IMR-90 (cell line): ENCODE data around the gene ACVR2B. TPM values are rescaled to one million over a fixed set of nuclear protein-coding genes. Genes with fewer than 3 reads are reported as not detected.

Experiments used
- ATAC-seq: fragments of 200-7000 bp; cut with Tn5 transposase; 2 replicates; pipeline ENCODE4 v1.9.1; 2020; ENCODE audit warnings: low read depth, mild to moderate bottlenecking, moderate library complexity
- BruUV-seq: library from RNA; stranded (reverse); fragments of 400-500 nt; replicated peaks from 2 replicates; lab custom pipeline; 2021; lab: Mats Ljungman, UMichigan
- CTCF ChIA-PET: fragments of 300-600 bp; formaldehyde crosslinking; extraction: SDS; loops from one replicate; lab custom pipeline; 2021; ENCODE audit warnings: antibody characterized with exemption; lab: Yijun Ruan, JAX
- POLR2A ChIA-PET: fragments of 300-600 bp; sonication (Branson Sonifier 250); formaldehyde crosslinking; loops from one replicate; lab custom pipeline; 2022; ENCODE audit warnings: antibody characterized with exemption; ENCODE audit not compliant: unreplicated experiment; lab: Charles Lee
- DNase-seq: peaks from one replicate; pipeline ENCODE4 v3.0.0; 2013
- H2AFZ ChIP-seq: replicated peaks from 2 replicates; pipeline ENCODE3; 2013; ENCODE audit warnings: low read length, mild to moderate bottlenecking; ENCODE audit not compliant: poor library complexity
- H2AK5ac ChIP-seq: 2 replicates; pipeline ENCODE4 v1.6.1; 2013; ENCODE audit warnings: low read depth, low read length, inconsistent platforms
- H2AK9ac ChIP-seq: replicated peaks from 2 replicates; pipeline ENCODE3; 2013; ENCODE audit warnings: mild to moderate bottlenecking, low read depth, low read length, moderate library complexity; ENCODE audit not compliant: poor library complexity
- H2BK120ac ChIP-seq: 2 replicates; pipeline ENCODE4 v1.6.1; 2013; ENCODE audit warnings: low read depth, low read length, inconsistent platforms
- H2BK15ac ChIP-seq: 3 replicates; pipeline ENCODE4 v1.6.1; 2013; ENCODE audit warnings: low read depth, low read length, inconsistent platforms
- H2BK20ac ChIP-seq: 2 replicates; pipeline ENCODE4 v1.6.1; 2013; ENCODE audit warnings: low read depth, mild to moderate bottlenecking, inconsistent platforms, low read length, moderate library complexity
- H2BK5ac ChIP-seq: 2 replicates; pipeline ENCODE4 v1.6.1; 2013; ENCODE audit warnings: mild to moderate bottlenecking, low read depth, low read length, inconsistent platforms; ENCODE audit not compliant: poor library complexity, severe bottlenecking
- H3K14ac ChIP-seq: replicated peaks from 2 replicates; pipeline ENCODE4 v1.6.1; 2013; ENCODE audit warnings: low read depth, low read length, inconsistent platforms
- H3K18ac ChIP-seq: 2 replicates; pipeline ENCODE4 v1.6.1; 2013; ENCODE audit warnings: low read depth, low read length, control low read depth
- H3K23ac ChIP-seq: 2 replicates; pipeline ENCODE4 v1.6.1; 2013; ENCODE audit warnings: low read depth, low read length, inconsistent platforms
- H3K27ac ChIP-seq: 2 replicates; pipeline ENCODE4 v1.5.1; 2013; ENCODE audit warnings: mild to moderate bottlenecking, control low read depth, low read length; ENCODE audit not compliant: insufficient read depth
- H3K27me3 ChIP-seq: 2 replicates; pipeline ENCODE4 v1.6.1; 2013; ENCODE audit warnings: low read length; ENCODE audit not compliant: control insufficient read depth, insufficient read depth
- H3K36me3 ChIP-seq: 2 replicates; pipeline ENCODE4 v1.6.1; 2013; ENCODE audit warnings: low read length, mixed read lengths; ENCODE audit not compliant: control insufficient read depth, insufficient read depth
- H3K4ac ChIP-seq: 2 replicates; pipeline ENCODE4 v1.6.1; 2013; ENCODE audit warnings: low read depth, low read length, inconsistent platforms
- H3K4me1 ChIP-seq: 2 replicates; pipeline ENCODE4 v1.6.1; 2013; ENCODE audit warnings: low read length, mixed read lengths; ENCODE audit not compliant: control insufficient read depth, insufficient read depth
- H3K4me2 ChIP-seq: 2 replicates; pipeline ENCODE4 v1.6.1; 2013; ENCODE audit warnings: low read depth, mild to moderate bottlenecking, control low read depth, low read length, moderate library complexity
- H3K4me3 ChIP-seq: 2 replicates; pipeline ENCODE4 v1.5.1; 2013; ENCODE audit warnings: low read depth, mild to moderate bottlenecking, control low read depth, low read length, moderate library complexity; ENCODE audit not compliant: insufficient read depth
- H3K56ac ChIP-seq: 2 replicates; pipeline ENCODE4 v1.6.1; 2013; ENCODE audit warnings: low read length, inconsistent platforms; ENCODE audit not compliant: insufficient read depth; ENCODE audit errors: extremely low read depth
- H3K79me1 ChIP-seq, 2 experiments: 2 replicates each; pipeline ENCODE4 v1.6.1; 2013; ENCODE audit warnings: low read length in 2 of 2, inconsistent platforms in 1 of 2, low read depth in 1 of 2
- H3K9ac ChIP-seq: 2 replicates; pipeline ENCODE4 v1.6.1; 2013; ENCODE audit warnings: low read depth, low read length, control low read depth
- H3K9me1 ChIP-seq: 2 replicates; pipeline ENCODE4 v1.6.1; 2013; ENCODE audit warnings: low read length, inconsistent platforms; ENCODE audit not compliant: insufficient read depth
- H3K9me3 ChIP-seq: 2 replicates; pipeline ENCODE4 v1.6.1; 2013; ENCODE audit warnings: low read length; ENCODE audit not compliant: control insufficient read depth, insufficient read depth
- H4K20me1 ChIP-seq: 2 replicates; pipeline ENCODE4 v1.6.1; 2013; ENCODE audit warnings: low read length, inconsistent platforms; ENCODE audit not compliant: insufficient read depth
- H4K5ac ChIP-seq: 2 replicates; pipeline ENCODE4 v1.6.1; 2013; ENCODE audit warnings: mild to moderate bottlenecking, low read depth, low read length, control low read depth
- H4K8ac ChIP-seq, 2 experiments: 2 replicates each; pipeline ENCODE4 v1.6.1; 2013; ENCODE audit warnings: low read depth in 2 of 2, low read length in 2 of 2, control low read depth in 1 of 2, inconsistent platforms in 1 of 2
- H4K91ac ChIP-seq: 2 replicates; pipeline ENCODE4 v1.6.1; 2013; ENCODE audit warnings: low read depth, low read length, inconsistent platforms; ENCODE audit not compliant: insufficient read depth
- BHLHE40 ChIP-seq: fragments of 150-350 bp; IDR thresholded peaks from 2 replicates; pipeline ENCODE4 v1.6.1; 2016; ENCODE audit warnings: mild to moderate bottlenecking, low read depth, low read length
- CEBPB ChIP-seq: IDR thresholded peaks from 2 replicates; pipeline ENCODE4 v1.6.1; 2012; ENCODE audit warnings: low read depth, low read length, improper control_type of control experiment
- CHD1 ChIP-seq: IDR thresholded peaks from 2 replicates; pipeline ENCODE4 v1.6.1; 2012; ENCODE audit warnings: low read depth, low read length, improper control_type of control experiment
- CTCF ChIP-seq: conservative IDR thresholded peaks from 2 replicates; pipeline ENCODE4 v1.5.1; 2012; ENCODE audit warnings: mild to moderate bottlenecking, low read depth, low read length, improper control_type of control experiment
- ELK1 ChIP-seq: fragments of 150-350 bp; IDR thresholded peaks from 2 replicates; pipeline ENCODE4 v1.6.1; 2016; ENCODE audit warnings: low read depth, mild to moderate bottlenecking, low read length, moderate library complexity, borderline replicate concordance
- FOS ChIP-seq: fragments of 150-350 bp; IDR thresholded peaks from 2 replicates; pipeline ENCODE4 v1.6.1; 2016; ENCODE audit warnings: low read depth, low read length
- MAFK ChIP-seq: IDR thresholded peaks from 2 replicates; pipeline ENCODE4 v1.6.1; 2012; ENCODE audit warnings: low read depth, low read length, improper control_type of control experiment
- MAZ ChIP-seq: IDR thresholded peaks from 2 replicates; pipeline ENCODE4 v1.6.1; 2012; ENCODE audit warnings: low read depth, mild to moderate bottlenecking, low read length, improper control_type of control experiment, moderate library complexity, borderline replicate concordance
- MXI1 ChIP-seq: IDR thresholded peaks from 2 replicates; pipeline ENCODE4 v1.6.1; 2012; ENCODE audit warnings: low read depth, mild to moderate bottlenecking, low read length, moderate library complexity, borderline replicate concordance
- NFE2L2 ChIP-seq: fragments of 150-350 bp; IDR thresholded peaks from 2 replicates; pipeline ENCODE4 v1.6.1; 2016; ENCODE audit warnings: low read depth, mild to moderate bottlenecking, low read length
- POLR2A ChIP-seq: IDR thresholded peaks from 2 replicates; pipeline ENCODE4 v1.6.1; 2012; ENCODE audit warnings: mild to moderate bottlenecking, low read depth, low read length
- RCOR1 ChIP-seq: IDR thresholded peaks from 2 replicates; pipeline ENCODE4 v1.6.1; 2012; ENCODE audit warnings: mild to moderate bottlenecking, low read length, improper control_type of control experiment; ENCODE audit not compliant: insufficient replicate concordance
- RFX5 ChIP-seq: IDR thresholded peaks from 2 replicates; pipeline ENCODE4 v1.8.0; 2012; ENCODE audit warnings: low read depth, mild to moderate bottlenecking, low read length, moderate library complexity
- USF2 ChIP-seq: fragments of 150-350 bp; IDR thresholded peaks from 2 replicates; pipeline ENCODE4 v1.6.1; 2017; ENCODE audit warnings: mild to moderate bottlenecking, antibody characterized with exemption, low read length, low read depth
- WGBS, 2 experiments: methylation state at CpG; one replicate each; pipeline versions ENCODE4 v1.1.5 to v1.1.7; 2013; ENCODE audit warnings: missing lambda C conversion rate in 2 of 2; ENCODE audit not compliant: insufficient read length in 1 of 2; ENCODE audit errors: extremely low coverage in 2 of 2; 5-methylcytosine and 5-hydroxymethylcytosine counted together
- dilution Hi-C: fragments of 300-500 bp; cut with HindIII; formaldehyde crosslinking; loops from one replicate; pipeline ENCODE4 v1.14.3; 2018; ENCODE audit warnings: low sequenced_read_pairs; ENCODE audit not compliant: unreplicated experiment
- in situ Hi-C: fragments of 300-500 bp; cut with MboI; formaldehyde crosslinking; loops from 3 replicates; pipeline ENCODE4 v1.14.3; 2019; ENCODE audit warnings: low sequenced_read_pairs, inconsistent platforms, mixed read lengths
- intact Hi-C: fragments of 100-400 bp; cut with micrococcal nuclease; formaldehyde crosslinking; loops from 2 replicates; pipeline ENCODE4 v1.10.0; 2022
- polyA plus RNA-seq, 3 experiments: library from polyadenylated mRNA; depleted of rRNA; stranded (reverse); fragments of >200 nt; gene quantifications; 2 replicates each; pipeline ENCODE4 v1.2.3, GENCODE V29; 2012; ENCODE audit warnings: low replicate concordance in 1 of 3
- total RNA-seq: library from RNA; depleted of rRNA; stranded (reverse); fragments of >200 nt; gene quantifications from 2 replicates; pipeline ENCODE4 v1.2.3, GENCODE V29; 2012

The ACVR2B gene
- total and polyA plus RNA-seq, 2 of the 4 experiments (the other 2 are of a cell fraction): 0.60 to 1.3 TPM

- no TSS peak for BruUV-seq
- ChIA-PET CTCF (no interaction called here), POLR2A (no interaction called here)
- no peak for DNase-seq
- dilution Hi-C loops (loop anchor here (25.0 kb wide), 1 partner anchor 127 kb away; no protein-coding TSS in a partner anchor), intact Hi-C loops (no loop called here), in situ Hi-C loops (loop anchor here (10.0 kb wide), 1 partner anchor 354 kb away; the partner anchor contains the start of genes ACAA1 and MYD88)
- Histone ChIP-seq H3K36me3 (no peaks in the 10 kb centered on the region), H2BK20ac (no peak overlapping the region), H3K18ac (no peak overlapping the region), H2AFZ (no peak overlapping the region), H3K9ac (no peak overlapping the region), H2AK5ac (no peak overlapping the region), H3K4me1 (peaks cover 3% of the 10 kb centered on the region), H3K27me3 (no peaks in the 10 kb centered on the region), H3K56ac (no peak overlapping the region), H4K8ac (no peak overlapping the region), H3K9me3 (no peaks in the 10 kb centered on the region), H4K20me1 (no peaks in the 10 kb centered on the region), H3K4me3 (no peak overlapping the region), H4K91ac (no peak overlapping the region), H2BK5ac (no peak overlapping the region), H2BK120ac (no peak overlapping the region), H4K5ac (no peak overlapping the region), H2BK15ac (no peak overlapping the region), H3K9me1 (no peaks in the 10 kb centered on the region), H3K14ac (no peak overlapping the region), H3K4ac (no peak overlapping the region), H3K79me1 (no peaks in the 10 kb centered on the region), H3K27ac (no peak overlapping the region), H3K4me2 (no peak overlapping the region), H2AK9ac (no peak overlapping the region), H3K23ac (no peak overlapping the region)
- no CpG with 5 or more reads among the region's 2 CpGs for WGBS, 2 experiments
- no peak for ATAC-seq
- TF ChIP-seq CHD1 (no peak), USF2 (no peak), MAZ (no peak), BHLHE40 (no peak), MXI1 (no peak), MAFK (no peak), ELK1 (no peak), RFX5 (no peak), POLR2A (no peak), CTCF (no peak), NFE2L2 (no peak), FOS (no peak), RCOR1 (no peak), CEBPB (no peak)
These were observed 35.3 kb downstream of the ACVR2B start for GRCh38 chr3:38488949-38489348.
